ENCODE data around the gene DNTT.

DNTT gene

GRCh38 chr10:96344178-96344577 is 39.9 kb downstream of the DNTT start:
- no peak for DNase-seq (ENCODE audit: low read depth)

GRCh38 chr10:96345222-96345621 is 41.0 kb downstream of the DNTT start:
- no peak for DNase-seq (ENCODE audit: low read depth)

- no peak for DNase-seq (ENCODE audit: low read depth)
Measured at GRCh38 chr10:96346295-96346694, 42.1 kb downstream of the DNTT start.

- no peak for DNase-seq (ENCODE audit: low read depth)
Measured at GRCh38 chr10:96352027-96352426, 47.8 kb downstream of the DNTT start.

DNA sequence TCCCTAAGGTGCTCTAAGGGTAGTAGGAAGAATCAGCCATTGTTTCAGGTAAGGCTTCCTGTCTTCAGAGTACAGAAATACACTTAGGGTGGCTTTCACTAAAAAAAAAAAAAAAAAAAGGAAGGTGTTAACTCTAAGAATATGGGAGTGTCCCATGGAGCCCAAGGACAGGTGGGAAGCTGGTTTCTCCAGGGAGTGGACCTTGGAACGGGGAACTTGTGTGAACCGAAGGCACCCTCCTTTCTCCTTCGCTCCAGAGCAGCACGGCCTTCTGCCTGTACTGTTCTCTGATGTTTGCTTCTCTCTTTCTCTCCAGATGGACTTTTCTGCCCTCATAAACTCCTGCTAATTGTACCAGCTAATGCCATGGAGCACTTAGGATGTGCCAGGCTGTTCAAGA is 48.3 kb downstream of the DNTT start:
- no peak for DNase-seq (ENCODE audit: low read depth)

GRCh38 chr10:96357038-96357620 is 52.9 kb downstream of the DNTT start:
- DNase-seq (ENCODE audit: low read depth): no peak

DNA sequence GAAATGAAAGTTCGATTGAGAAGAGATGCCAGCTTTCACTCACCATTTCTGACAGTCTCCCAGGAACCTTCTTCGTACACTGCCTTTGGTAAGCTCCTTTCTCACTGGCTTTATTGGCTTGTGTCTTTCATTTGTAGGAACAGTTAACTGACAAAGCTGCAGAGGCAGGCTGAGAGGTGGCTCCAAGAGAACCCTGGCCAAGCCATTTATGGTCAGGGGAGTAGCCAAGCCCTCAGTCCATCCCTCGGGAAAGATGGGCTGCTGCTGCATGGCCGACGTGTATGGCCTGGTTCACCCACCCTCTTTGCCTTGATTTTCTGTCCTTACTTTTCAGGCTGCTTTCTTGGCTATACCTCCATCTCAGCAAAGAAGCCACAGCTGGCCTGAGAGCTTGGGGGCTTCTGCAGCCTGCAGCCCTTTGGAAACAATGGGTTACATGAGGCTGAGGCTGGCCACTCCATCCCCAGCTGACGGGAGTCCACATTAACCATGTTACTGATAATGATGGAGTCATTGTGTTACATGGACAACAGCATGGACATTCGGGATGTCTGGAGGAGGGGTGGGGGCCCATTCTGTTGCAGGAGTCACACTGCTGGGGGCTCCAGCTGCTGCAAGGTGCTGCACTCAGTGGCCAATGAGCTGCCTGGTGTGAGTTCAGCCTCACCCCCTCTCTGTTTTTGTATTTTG is 54.8 kb downstream of the DNTT start, which contains the start of gene OPALIN:
Gene OPALIN, minus strand, starts transcription at position 152 of the 690 bp plus-strand sequence. Its CDS starts 106 bp downstream, at position 46.
- no peak for DNase-seq (ENCODE audit: low read depth)

DNA sequence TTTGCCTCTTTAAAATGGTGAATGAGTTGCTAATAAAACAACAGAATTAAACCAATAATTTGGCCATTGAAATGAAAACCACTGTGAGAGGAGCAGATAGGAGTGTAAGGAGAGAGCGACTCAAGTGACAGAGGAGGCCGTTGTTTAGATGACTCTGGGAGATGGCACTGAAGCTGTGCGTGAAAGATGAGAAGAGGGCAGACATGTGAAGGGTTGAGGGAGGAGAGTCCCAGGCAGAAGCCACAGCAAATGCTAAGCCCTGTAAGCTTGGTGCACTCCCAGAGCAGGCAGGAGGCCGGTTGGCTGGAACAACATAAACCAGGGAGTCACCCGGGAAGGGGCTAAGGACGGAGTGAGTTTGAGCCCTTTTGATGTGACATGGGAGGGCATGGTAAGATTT is 55.4 kb downstream of the DNTT start:
- no peak for DNase-seq (ENCODE audit: low read depth)

DNA sequence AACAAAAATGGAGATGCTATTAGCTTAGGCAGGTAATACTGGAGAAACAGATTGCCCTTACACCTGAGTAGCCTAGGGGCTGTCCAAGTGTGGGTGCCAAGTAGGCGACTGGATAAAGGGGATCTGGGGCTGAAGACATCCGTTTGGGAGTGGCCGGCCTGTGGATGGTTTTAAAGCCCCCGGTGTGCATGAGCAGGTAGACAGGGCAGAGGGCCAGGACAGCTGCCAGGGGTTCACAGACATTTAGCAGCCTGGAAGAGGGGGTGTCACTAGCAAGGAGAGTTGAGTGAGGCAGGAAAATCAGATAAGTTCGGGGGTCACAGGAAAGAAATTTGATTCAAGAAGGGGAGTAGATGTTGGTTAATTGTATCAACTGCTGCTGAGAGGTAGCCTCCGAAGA is 56.1 kb downstream of the DNTT start:
- no peak for DNase-seq (ENCODE audit: low read depth)

DNA sequence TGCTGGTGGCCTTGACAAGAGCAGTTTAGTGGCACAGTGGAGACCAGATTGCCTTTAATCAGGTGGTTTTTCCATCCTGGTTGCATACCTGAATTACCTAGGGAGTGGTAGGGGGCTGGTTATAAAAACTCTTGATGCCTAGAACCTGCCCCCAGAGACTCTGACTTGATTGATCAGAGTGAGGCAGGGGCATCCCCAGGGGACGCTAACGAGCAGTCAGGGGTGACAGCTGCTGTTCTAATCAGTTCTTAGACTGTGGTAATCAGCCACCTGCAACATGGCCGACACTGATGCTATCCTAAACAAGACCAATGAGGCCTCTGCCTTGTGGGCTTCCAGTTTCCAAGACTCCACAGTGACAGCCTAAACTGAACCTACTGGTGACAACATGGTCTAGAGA is 56.5 kb downstream of the DNTT start:
- DNase-seq (ENCODE audit: low read depth): no peak

GRCh38 chr10:96365571-96365970 is 61.3 kb downstream of the DNTT start:
- no peak for DNase-seq (ENCODE audit: low read depth)

GRCh38 chr10:96366508-96366907 is 62.3 kb downstream of the DNTT start:
- DNase-seq (ENCODE audit: low read depth): no peak

DNA sequence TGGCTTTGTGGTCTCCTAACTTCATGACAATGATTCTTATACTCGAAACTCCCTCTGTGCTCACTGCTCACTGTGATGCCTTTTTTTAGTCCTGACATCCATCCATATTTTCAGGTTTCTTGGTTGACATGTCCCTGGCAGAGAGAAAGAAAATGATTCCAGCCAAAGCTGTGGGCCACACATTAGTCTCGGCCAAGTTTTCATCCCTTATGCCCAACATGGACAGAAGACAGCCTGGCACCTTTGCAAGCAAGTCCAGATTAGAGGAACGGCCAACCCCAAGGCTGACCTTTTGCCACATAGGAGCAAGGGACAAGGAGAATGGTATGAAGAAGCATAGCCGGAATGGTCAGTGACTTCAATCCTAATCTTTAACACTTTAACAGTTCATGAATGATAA is 63.2 kb downstream of the DNTT start:
- DNase-seq (ENCODE audit: low read depth): no peak

GRCh38 chr10:96368971-96369370 is 64.7 kb downstream of the DNTT start:
- no peak for DNase-seq (ENCODE audit: low read depth)

DNA sequence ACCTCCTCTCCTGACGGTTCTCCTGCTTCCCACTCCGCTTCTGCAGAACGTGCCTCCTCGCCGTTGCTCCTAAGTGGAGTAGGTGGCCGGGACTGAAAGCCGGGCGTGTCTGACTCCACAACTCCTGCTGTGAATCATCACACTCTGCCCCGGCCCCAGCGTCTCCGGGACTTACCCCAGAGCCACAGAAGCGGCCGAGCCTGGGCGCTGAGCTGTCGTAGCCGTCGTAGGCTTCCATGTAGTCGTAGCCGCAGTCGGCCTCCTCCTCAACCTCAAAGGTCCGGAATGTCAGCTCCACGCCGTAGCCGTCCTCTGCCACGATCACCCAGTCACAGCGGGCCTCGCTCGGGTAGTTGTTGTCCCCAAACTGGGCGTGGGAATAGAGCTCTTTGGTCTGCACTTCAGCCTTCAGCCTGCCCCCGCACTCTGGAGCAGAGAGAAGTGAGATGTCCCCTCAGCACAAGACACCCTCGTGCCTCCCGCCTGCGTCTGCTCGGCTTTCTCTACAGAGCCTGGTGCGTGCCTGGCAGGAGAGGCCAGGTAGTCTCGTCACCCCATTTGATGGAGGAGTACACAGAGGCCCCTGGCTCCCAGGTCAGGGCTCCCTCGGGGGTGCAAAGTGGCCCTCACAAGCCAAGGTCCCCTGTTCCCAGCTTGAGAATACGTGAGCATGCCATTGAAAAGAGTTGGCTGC is 65.8 kb downstream of the DNTT start:
- DNase-seq (ENCODE audit: low read depth): no peak

DNA sequence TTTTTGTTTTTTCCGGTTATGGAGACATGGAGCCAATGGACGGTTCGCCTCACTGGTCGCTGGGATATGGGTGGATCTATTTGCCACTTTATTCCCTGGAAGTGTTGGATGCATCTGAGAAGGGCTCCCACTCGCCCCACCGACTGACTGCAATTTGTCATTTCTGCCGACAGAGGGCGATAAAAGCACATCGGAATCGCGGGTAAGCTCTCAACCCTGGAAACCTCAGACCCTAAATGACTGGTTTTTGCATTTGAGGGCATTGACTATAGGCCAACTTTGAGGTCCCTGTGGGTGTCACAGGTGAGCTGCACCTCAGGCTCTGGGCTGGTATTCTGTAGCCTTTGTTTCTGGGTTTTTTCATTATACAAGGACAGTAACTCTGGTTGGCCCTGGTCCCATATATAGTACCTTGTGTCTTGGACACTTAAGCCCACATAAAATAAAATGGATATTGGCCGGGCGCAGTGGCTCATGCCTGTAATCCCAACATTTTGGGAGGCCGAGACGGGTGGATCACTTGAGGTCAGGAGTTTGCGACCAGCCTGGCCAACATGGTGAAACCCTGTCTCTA is 66.4 kb downstream of the DNTT start:
- peak; percentile 13 for DNase-seq (ENCODE audit: low read depth)

- DNase-seq (ENCODE audit: low read depth): no peak
Measured at GRCh38 chr10:96371356-96371755, 67.1 kb downstream of the DNTT start.

- DNase-seq (ENCODE audit: low read depth): no peak
Measured at GRCh38 chr10:96374004-96374403, 69.8 kb downstream of the DNTT start.

- DNase-seq (ENCODE audit: low read depth): no peak
Measured at GRCh38 chr10:96374639-96374984, 70.4 kb downstream of the DNTT start.

GRCh38 chr10:96374985-96375830 is 71.0 kb downstream of the DNTT start:
- DNase-seq (ENCODE audit: low read depth): peak; percentile 38

DNA sequence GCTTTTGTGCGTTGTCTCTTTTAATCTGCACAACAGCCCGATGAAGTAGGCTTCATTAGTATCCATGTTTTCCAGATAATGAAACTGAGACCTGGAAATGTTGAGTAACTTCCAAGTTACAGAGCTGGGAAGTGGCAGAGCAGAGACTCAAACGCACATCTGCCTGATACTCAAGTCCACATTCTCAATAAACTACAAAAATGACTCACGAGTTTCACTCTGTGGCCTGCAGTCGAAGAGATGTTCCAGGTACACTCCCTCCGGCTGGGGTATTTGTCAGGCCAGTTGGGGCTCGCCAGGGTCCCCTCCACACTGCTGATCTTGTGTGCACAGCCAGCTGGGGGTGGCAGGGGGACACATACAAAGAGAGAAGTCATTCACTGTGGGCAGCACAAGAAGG is 72.2 kb downstream of the DNTT start:
- no peak for DNase-seq (ENCODE audit: low read depth)

DNA sequence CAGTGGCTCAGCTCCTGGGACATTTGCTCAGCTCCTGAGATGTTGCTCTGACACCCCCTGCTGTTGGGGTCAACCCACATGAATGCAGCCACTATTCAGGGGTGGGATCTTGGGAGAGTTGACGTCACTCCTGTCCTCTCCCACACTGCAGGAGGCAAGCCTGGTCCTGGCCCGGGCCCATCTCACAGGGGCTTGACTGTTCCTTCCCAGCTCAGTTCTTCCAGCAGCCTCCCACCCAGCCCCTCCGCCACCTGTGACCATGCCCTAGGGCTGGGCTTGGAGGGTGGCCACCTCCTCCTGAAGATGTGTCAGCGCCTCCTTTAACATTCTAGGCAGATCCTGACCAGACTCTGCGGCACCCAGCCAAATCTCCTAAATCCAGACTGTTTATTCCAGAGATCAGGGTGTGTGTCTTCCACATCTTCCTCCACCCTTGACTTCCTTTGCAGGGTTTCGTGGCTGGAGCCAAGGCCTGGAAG is 73.6 kb downstream of the DNTT start:
- no peak for DNase-seq (ENCODE audit: low read depth)
